SK-MEL-5 (cell line): ENCODE data around the gene PARM1. TPM values are rescaled to one million over a fixed set of nuclear protein-coding genes. Genes with fewer than 3 reads are reported as not detected.
A peak's percentile ranks its signal among the peaks of the same experiment; 100 is the strongest.
"Not testable (repeated sequence)": the region's sequence is repeated elsewhere in the genome, so short reads cannot be mapped to it uniquely, and the experiment has no call there.

Source experiments
- DNase-seq: peaks from one replicate; pipeline ENCODE4 v3.0.0-alpha.2; 2016; ENCODE audit warnings: low read depth, low spot score
- in situ Hi-C: cut with HindIII; loops from 2 replicates; pipeline ENCODE4 v1.10.0; 2016; ENCODE audit warnings: low sequenced_read_pairs, high pct_unique_total_duplicates, low pct_unique_long_range_greater_than_20kb
- total RNA-seq: library from RNA; depleted of rRNA; stranded (reverse); fragments of >200 nt; shearing (Covaris generic); gene quantifications from 2 replicates; pipeline ENCODE4 v1.2.3, GENCODE V29; 2014

PARM1 gene
- total RNA-seq, 1 experiment from 2014 or later: not detected

- in situ Hi-C loops: no loop called here
- DNase-seq: no peak
Measured at GRCh38 chr4:74968456-74969164, 35.7 kb downstream of the PARM1 start.

GRCh38 chr4:74969507-74970474 lies 36.9 kb downstream of the PARM1 start:
- peak; percentile 20 for DNase-seq
- in situ Hi-C loops: no loop called here

DNA sequence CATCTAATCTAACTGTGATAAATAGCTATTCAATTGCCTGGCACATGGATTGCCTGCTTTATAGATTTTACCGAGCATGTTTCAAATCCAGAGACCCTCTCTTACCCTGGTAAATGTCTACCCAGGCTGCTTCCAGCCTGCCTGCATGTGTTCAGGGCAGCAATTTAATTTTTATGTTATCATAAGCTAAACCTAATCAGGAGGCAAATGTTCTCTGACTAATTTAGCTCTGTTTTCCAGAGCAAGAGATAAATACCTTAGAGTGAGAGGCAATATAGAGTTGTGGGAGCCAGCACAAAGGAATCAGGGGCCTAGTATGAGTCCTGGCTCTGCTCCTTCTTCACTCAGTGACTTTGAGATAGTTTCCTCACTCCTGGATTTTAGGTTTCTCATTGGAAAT lies 37.7 kb downstream of the PARM1 start:
- in situ Hi-C loops: no loop called here

GRCh38 chr4:74971862-74972261 lies 38.9 kb downstream of the PARM1 start:
- in situ Hi-C loops: no loop called here
- no peak for DNase-seq

More for the DNA sequence above, 37.7 kb downstream of the PARM1 start:
- DNase-seq: no peak

GRCh38 chr4:74975082-74975481 lies 42.2 kb downstream of the PARM1 start:
- in situ Hi-C loops: no loop called here
- no peak for DNase-seq

GRCh38 chr4:74975848-74976824 lies 43.2 kb downstream of the PARM1 start:
- in situ Hi-C loops: no loop called here
- DNase-seq: no peak

DNA sequence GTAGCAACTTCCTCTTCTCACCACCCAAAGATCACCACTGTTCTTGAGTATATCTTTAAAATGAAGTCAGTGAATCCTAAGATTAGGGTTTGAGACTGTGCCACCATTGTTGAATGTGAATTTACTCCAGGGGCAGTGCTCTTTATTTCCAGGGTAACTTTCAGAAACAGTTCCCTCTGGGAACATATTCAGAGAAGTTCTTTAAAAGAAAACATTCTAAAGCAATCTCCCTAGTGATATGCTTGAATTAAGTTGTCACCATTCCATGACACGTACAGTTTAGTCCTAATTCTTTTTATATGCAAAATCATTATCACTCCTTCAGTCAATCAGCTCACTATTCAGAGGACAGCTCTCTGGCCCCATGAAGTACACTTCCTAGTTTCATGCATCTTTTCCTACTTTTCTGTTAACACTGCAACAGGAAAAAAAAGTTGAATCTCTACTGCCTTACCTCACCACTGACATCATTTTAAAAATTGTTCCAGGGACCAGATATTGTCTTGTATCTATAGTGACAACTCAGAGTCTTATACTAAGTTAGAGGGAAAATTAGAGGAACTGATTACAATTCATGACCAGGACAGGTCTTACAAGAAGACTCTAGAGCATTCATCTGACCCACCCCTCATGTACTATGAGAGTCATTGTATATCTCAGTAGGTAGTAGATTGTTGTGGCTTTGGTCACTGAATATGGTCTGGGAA lies 49.8 kb downstream of the PARM1 start:
- DNase-seq: no peak
- in situ Hi-C loops: no loop called here

DNA sequence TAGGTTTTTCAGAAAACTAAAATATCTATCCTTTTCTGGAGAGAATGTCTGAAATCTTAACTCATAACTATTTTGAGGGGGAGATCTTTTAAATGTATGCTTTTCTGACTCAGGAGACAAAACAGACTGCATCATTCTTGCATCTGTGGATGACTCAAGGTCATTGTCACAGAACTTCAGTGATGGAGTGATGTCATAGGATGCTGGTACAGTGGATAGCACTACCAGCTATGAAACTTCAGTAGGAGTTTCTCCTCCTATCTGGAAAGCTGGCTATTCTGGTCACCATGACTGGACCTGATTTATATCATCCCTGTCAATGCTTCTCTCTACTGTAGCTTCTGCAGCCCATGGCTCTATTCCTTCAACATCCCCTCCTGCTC lies 50.3 kb downstream of the PARM1 start:
- DNase-seq: no peak
- in situ Hi-C loops: no loop called here

GRCh38 chr4:74990276-74990875 lies 57.5 kb downstream of the PARM1 start:
- DNase-seq: no peak
- in situ Hi-C loops: no loop called here

DNA sequence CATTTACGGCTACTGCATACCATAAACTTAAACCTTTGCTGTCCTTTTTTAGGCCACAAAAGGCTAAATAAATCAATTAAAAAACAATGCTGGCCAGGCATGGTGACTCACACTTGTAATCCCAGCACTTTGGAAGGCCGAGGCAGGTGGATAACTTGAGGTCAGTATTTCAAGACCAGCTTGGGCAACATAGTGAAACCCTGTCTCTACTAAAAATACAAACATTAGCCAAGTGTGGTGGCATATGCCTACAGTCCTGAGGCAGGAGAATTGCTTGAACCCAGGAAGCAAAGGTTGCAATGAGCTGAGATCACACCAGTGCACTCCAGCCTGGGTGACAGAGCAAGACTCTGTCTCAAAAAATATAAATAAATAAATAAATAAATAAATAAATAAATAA lies 61.5 kb downstream of the PARM1 start:
- DNase-seq, in situ Hi-C loops: not testable (repeated sequence)

- DNase-seq: no peak
- in situ Hi-C loops: no loop called here
Measured at GRCh38 chr4:74996996-74997395, 64.1 kb downstream of the PARM1 start.

DNA sequence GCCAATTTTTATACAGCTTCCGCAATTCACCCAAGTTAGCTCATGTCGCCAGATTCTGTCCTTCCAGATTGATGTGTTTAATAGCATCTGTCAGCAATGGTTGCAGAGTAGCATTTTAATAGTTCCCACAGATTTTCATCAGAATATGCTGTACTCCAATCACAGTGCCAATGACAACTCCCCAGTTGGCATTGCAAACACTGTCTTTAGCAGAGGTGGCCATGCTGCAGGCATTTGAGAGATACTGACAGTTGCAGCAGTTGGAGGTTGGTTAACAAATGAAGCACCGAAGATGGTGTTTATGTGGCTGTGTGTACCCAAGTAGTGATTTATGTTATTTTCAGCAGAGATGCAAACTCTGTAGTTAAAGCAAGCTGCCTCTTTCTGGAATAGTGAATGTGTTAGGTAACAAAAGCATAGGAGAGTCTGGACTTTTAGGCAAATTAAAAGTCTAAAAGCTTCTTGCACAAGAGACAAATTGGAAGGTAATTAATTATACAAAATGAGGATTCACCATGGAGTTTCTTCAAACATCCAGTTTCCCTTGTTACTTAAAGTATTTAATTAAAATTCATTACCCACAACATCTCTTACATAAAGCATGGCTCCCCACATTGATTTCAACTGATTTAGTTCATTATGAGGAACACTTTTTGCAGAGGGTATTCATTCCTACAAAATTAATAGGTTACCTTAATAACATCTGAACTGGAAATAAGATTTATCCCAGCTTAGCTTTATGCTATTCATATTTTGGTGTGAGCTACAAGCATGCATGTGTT lies 65.2 kb downstream of the PARM1 start:
- no peak for DNase-seq
- in situ Hi-C loops: no loop called here

GRCh38 chr4:74999714-75000309 lies 66.9 kb downstream of the PARM1 start:
- in situ Hi-C loops: no loop called here
- DNase-seq: no peak

DNA sequence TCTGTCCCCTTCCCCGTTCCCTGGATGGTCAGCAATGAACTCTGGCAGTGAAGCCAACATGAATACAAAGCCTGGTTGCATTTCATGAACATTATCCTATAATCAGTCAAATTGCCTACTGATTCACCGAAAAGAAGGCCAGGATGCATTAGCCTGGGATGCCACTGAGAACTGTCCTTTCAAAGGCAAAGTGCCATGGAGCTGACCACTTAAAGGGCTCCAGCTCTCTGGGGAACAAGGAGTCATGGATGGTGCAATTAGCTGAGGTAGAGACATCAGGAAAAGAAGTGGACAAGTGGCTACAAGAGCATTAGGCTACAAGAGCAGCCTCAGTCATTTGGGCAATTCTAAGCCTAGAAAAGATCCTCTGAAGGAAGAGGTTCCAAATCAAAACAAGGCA lies 69.0 kb downstream of the PARM1 start:
- no peak for DNase-seq
- in situ Hi-C loops: no loop called here

DNA sequence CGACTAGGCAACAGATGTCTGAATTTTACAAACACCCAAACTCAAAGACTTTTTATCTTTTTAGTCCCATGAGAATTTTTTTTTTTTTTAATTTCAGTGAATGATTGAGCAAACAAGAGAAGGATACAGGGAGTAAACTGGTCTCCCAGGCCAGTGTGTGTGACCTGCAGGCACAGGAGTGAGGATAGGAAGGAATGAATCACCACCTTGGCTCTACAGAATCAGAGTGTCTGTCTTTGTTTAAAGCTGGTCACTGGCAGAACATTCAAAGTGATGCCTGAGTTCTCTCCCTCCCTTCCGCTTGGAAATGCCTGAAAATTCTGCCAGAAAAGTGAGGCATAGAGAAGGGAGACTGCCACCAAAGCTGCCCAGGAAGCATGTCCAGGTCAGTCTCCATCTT lies 69.5 kb downstream of the PARM1 start:
- in situ Hi-C loops: no loop called here
- no peak for DNase-seq

GRCh38 chr4:75003979-75004378 lies 71.1 kb downstream of the PARM1 start:
- no peak for DNase-seq
- in situ Hi-C loops: no loop called here
